ENCODE measurements around the gene UMODL1. TPM values are rescaled to one million over a fixed set of nuclear protein-coding genes. Genes with fewer than 3 reads are reported as not detected.

Gene UMODL1
- polyA plus RNA-seq, 3 donors, result not detected

DNA sequence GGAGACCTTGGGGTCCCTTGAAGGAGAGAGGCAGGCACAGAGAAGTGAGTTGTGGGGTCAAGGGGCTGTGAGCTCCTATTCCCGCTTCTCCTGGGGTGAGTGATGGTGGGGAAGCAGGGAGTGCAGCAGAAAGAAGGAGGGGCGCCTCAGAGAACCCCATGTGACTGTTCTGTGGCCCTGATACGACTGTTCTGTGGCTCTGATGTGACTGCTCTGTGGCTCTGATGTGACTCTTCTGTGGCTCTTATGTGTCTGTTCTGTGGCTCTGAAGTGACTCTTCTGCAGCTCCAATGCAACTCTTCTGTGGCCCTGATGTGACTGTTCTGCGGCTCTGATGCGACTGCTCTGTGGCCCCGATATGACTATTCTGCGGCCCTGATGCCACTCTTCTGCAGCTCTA lies 29.9 kb upstream of the UMODL1 start:
- H3K4me1 Mint-ChIP-seq, result no peaks in the 10 kb centered on the region
- peaks cover 0 to 10% (median 2%) of the 10 kb centered on the region in 3 donors for H3K27me3 Mint-ChIP-seq (ENCODE audit: low read depth in 3 of 3)
- TF ChIP-seq, protein P1, sequence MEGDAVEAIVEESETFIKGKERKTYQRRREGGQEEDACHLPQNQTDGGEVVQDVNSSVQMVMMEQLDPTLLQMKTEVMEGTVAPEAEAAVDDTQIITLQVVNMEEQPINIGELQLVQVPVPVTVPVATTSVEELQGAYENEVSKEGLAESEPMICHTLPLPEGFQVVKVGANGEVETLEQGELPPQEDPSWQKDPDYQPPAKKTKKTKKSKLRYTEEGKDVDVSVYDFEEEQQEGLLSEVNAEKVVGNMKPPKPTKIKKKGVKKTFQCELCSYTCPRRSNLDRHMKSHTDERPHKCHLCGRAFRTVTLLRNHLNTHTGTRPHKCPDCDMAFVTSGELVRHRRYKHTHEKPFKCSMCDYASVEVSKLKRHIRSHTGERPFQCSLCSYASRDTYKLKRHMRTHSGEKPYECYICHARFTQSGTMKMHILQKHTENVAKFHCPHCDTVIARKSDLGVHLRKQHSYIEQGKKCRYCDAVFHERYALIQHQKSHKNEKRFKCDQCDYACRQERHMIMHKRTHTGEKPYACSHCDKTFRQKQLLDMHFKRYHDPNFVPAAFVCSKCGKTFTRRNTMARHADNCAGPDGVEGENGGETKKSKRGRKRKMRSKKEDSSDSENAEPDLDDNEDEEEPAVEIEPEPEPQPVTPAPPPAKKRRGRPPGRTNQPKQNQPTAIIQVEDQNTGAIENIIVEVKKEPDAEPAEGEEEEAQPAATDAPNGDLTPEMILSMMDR (IDR thresholded peaks at IDR 0.05), result no peak
- Histone ChIP-seq H3K9me3 (replicated peaks in 1 of 2; ENCODE audit: control insufficient read depth in 1 of 2, insufficient read depth in 1 of 2, low read length in 2 of 2) (no peaks in the 10 kb centered on the region), H3K79me2 (ENCODE audit: insufficient read depth, low read length) (no peaks in the 10 kb centered on the region), H3K27ac (ENCODE audit: low read depth in 1 of 2, low read length in 2 of 2) (no peak overlapping the region), H4K20me1 (ENCODE audit: insufficient read depth, low read length) (no peaks in the 10 kb centered on the region), H2AFZ (ENCODE audit: insufficient read depth, low read depth, low read length, poor library complexity, severe bottlenecking) (no peak overlapping the region), H3K27me3 (ENCODE audit: control insufficient read depth in 2 of 2, insufficient read depth in 2 of 2, low read length in 2 of 2) (no peaks in the 10 kb centered on the region), H3K4me2 (replicated peaks; ENCODE audit: extremely low read depth, low read length, poor library complexity, severe bottlenecking) (no peak overlapping the region), H3K4me1 (ENCODE audit: control insufficient read depth in 1 of 2, insufficient read depth in 2 of 2, low read length in 2 of 2) (no peaks in the 10 kb centered on the region), H3K9ac (ENCODE audit: insufficient read depth, low read length, poor library complexity, severe bottlenecking) (no peak overlapping the region), H3K4me3 (replicated peaks in 1 of 3; ENCODE audit: low read depth in 2 of 3, low read length in 3 of 3) (no peak overlapping the region), H3K36me3 (replicated peaks in 1 of 2; ENCODE audit: control insufficient read depth in 1 of 2, insufficient read depth in 2 of 2, low read length in 2 of 2) (no peaks in the 10 kb centered on the region)
- H3K36me3 Mint-ChIP-seq, result no peaks in the 10 kb centered on the region
- H3K27ac Mint-ChIP-seq, result no peak overlapping the region
- no peak overlapping the region for H3K4me3 Mint-ChIP-seq
- intact Hi-C loops (cut with micrococcal nuclease), result no loop called here
- no peaks in the 10 kb centered on the region for H3K9me3 Mint-ChIP-seq
- 94% methylated on average over 6 of the region's 7 CpGs for WGBS (ENCODE audit: insufficient coverage)
- no peak for DNase-seq

DNA sequence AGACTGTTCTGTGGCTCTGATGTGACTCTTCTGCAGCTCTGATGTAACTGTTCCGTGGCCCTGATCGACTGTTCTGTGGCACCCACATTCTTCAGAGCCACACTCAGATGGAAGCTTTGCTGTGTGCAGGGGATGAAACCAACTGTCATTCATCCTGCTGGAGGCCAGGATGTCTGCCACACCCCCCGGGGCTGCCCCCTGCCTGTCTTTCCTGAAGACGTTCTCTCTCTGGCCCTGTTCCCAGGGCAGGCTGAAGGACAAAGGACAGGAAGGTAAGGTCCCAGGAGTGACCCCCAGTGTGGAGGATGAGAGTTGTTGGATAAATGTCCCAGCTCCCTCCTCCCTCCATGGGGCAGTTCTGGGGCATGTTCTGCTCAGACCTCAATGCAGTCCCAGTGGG lies 29.4 kb upstream of the UMODL1 start:
- Histone ChIP-seq H3K27ac (ENCODE audit: low read depth in 1 of 2, low read length in 2 of 2) (no peak overlapping the region), H3K4me3 (replicated peaks in 1 of 3; ENCODE audit: low read depth in 2 of 3, low read length in 3 of 3) (no peak overlapping the region), H3K79me2 (ENCODE audit: insufficient read depth, low read length) (no peaks in the 10 kb centered on the region), H3K27me3 (ENCODE audit: control insufficient read depth in 2 of 2, insufficient read depth in 2 of 2, low read length in 2 of 2) (no peaks in the 10 kb centered on the region), H3K4me2 (replicated peaks; ENCODE audit: extremely low read depth, low read length, poor library complexity, severe bottlenecking) (no peak overlapping the region), H3K9ac (ENCODE audit: insufficient read depth, low read length, poor library complexity, severe bottlenecking) (no peak overlapping the region), H4K20me1 (ENCODE audit: insufficient read depth, low read length) (no peaks in the 10 kb centered on the region), H2AFZ (ENCODE audit: insufficient read depth, low read depth, low read length, poor library complexity, severe bottlenecking) (no peak overlapping the region), H3K36me3 (replicated peaks in 1 of 2; ENCODE audit: control insufficient read depth in 1 of 2, insufficient read depth in 2 of 2, low read length in 2 of 2) (no peaks in the 10 kb centered on the region), H3K9me3 (replicated peaks in 1 of 2; ENCODE audit: control insufficient read depth in 1 of 2, insufficient read depth in 1 of 2, low read length in 2 of 2) (no peaks in the 10 kb centered on the region), H3K4me1 (ENCODE audit: control insufficient read depth in 1 of 2, insufficient read depth in 2 of 2, low read length in 2 of 2) (no peaks in the 10 kb centered on the region)
- 75% methylated on average over 2 of the region's 4 CpGs for WGBS (ENCODE audit: insufficient coverage)
- no peak overlapping the region for H3K4me3 Mint-ChIP-seq
- intact Hi-C loops (cut with micrococcal nuclease), result no loop called here
- no peaks in the 10 kb centered on the region for H3K4me1 Mint-ChIP-seq
- TF ChIP-seq, protein P1 (IDR thresholded peaks at IDR 0.05), result no peak
- no peaks in the 10 kb centered on the region for H3K36me3 Mint-ChIP-seq
- H3K9me3 Mint-ChIP-seq, result no peaks in the 10 kb centered on the region
- no peak overlapping the region for H3K27ac Mint-ChIP-seq
- peaks cover 0 to 10% (median 3%) of the 10 kb centered on the region in 3 donors for H3K27me3 Mint-ChIP-seq (ENCODE audit: low read depth in 3 of 3)
- no peak for DNase-seq
